NK-92 (cell line): Measurements from ENCODE around the gene PPP4R3A.
"Not testable (repeated sequence)": the region's sequence is repeated elsewhere in the genome, so short reads cannot be mapped to it uniquely, and the experiment has no call there.

Experiments
- DNase-seq: peaks from one replicate; lab custom pipeline; 2025; ENCODE audit not compliant: unreplicated experiment; lab: John Stamatoyannopoulos, UW

The PPP4R3A gene

GRCh38 chr14:91444335-91445020 lies 65.6 kb downstream of the PPP4R3A start:
- DNase-seq: no peak

- DNase-seq: no peak
These were observed 70.8 kb downstream of the PPP4R3A start for GRCh38 chr14:91439345-91439744.

GRCh38 chr14:91438845-91439244 lies 71.3 kb downstream of the PPP4R3A start:
- no peak for DNase-seq

GRCh38 chr14:91436266-91436665 lies 73.8 kb downstream of the PPP4R3A start:
- DNase-seq: not testable (repeated sequence)

- no peak for DNase-seq
These were observed 80.7 kb downstream of the PPP4R3A start for GRCh38 chr14:91429385-91429784.

GRCh38 chr14:91428931-91429330 lies 81.2 kb downstream of the PPP4R3A start:
- DNase-seq: not testable (repeated sequence)

GRCh38 chr14:91425531-91425944 lies 84.6 kb downstream of the PPP4R3A start:
- DNase-seq: not testable (repeated sequence)

- DNase-seq: no peak
These were observed 85.1 kb downstream of the PPP4R3A start for GRCh38 chr14:91424813-91425530.

GRCh38 chr14:91420686-91421085 lies 89.4 kb downstream of the PPP4R3A start:
- DNase-seq: no peak

- DNase-seq: no peak
These were observed 90.7 kb downstream of the PPP4R3A start for GRCh38 chr14:91419451-91419850.

- no peak for DNase-seq
These were observed 91.1 kb downstream of the PPP4R3A start for GRCh38 chr14:91419044-91419397.

- DNase-seq: peak; percentile 21
These were observed 91.6 kb downstream of the PPP4R3A start for GRCh38 chr14:91418387-91419043.

GRCh38 chr14:91417983-91418386 lies 92.1 kb downstream of the PPP4R3A start:
- no peak for DNase-seq

- no peak for DNase-seq
These were observed 92.8 kb downstream of the PPP4R3A start, which contains the start of gene CCDC88C for GRCh38 chr14:91417120-91417982. CCDC88C (minus strand) TSS chr14:91417820; CDS start chr14:91417690, 130 bp downstream.

- DNase-seq: no peak
These were observed 93.4 kb downstream of the PPP4R3A start for GRCh38 chr14:91416744-91417119.

- DNase-seq: no peak
These were observed 94.0 kb downstream of the PPP4R3A start for GRCh38 chr14:91415794-91416743.

GRCh38 chr14:91414475-91414833 lies 95.7 kb downstream of the PPP4R3A start:
- DNase-seq: no peak

- DNase-seq: no peak
These were observed 96.3 kb downstream of the PPP4R3A start for GRCh38 chr14:91413547-91414474.

- DNase-seq: no peak
These were observed 97.2 kb downstream of the PPP4R3A start for GRCh38 chr14:91412939-91413338.
